GM21737 (cell line): ENCODE measurements around the gene MAP2K6.
A peak's percentile ranks its signal among the peaks of the same experiment; 100 is the strongest.

Experiments
- ATAC-seq: cut with Tn5 transposase; IDR thresholded peaks from one replicate; pipeline ENCODE4 v1.9.1; 2021; ENCODE audit warnings: mild to moderate bottlenecking, moderate library complexity; ENCODE audit not compliant: unreplicated experiment

The MAP2K6 gene

DNA sequence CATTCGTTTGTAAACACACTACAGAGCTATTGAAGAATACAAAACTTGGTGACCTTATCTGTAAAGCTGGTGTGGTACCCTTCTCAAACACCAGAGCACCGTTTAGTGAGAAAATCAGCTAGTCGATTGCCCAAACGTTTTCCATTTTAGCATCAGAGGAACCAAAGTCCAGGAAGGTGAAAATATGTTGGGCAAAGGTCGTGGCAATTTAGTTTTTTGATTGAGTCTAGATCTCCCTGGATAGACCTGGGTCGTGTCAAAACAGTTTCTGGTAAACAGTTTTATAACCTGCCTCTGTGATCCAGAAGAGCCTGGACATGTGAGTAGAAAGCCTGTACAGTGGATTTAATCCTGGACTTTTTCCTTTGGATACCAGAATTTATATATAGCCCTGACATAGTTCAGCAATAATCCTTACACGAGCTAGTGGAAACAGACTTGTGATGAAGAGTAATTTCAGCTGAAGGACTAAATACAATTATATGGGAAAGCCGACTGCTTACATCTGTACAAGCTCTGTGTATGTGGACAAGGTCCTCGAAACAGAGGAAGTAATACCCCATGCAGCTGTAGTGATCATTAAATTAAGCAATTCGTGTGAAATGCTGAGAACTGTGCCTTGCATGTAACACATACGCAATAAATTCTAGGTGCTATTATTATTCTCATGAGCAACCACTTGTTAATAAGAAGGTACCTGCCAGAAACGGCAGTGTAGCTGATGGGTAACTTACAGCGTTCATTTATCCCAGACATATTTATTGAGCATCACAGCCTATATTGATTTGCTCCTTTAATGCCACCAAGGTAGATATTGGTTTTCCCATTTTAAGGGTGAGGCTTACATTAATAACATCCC, 72.5 kb downstream of the MAP2K6 start:
- no peak for ATAC-seq

DNA sequence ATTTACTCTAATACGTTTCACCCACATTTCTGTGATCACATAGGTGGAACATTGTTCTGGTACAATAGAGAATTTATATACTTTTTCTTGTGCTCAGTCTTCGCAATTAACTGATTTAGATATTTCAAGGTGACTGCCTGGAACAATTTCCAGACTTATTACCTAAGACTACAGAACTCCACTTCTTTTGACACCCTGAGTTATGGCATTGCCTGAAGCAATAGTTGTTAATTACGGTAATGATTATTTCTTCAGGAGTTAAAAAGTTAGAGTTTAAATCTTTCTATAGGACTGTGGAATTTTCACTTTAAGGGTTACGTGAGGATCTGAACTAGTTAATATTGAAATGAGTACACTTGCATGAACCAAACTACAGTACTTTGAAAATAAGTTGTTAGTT, 74.8 kb downstream of the MAP2K6 start:
- ATAC-seq, result no peak

DNA sequence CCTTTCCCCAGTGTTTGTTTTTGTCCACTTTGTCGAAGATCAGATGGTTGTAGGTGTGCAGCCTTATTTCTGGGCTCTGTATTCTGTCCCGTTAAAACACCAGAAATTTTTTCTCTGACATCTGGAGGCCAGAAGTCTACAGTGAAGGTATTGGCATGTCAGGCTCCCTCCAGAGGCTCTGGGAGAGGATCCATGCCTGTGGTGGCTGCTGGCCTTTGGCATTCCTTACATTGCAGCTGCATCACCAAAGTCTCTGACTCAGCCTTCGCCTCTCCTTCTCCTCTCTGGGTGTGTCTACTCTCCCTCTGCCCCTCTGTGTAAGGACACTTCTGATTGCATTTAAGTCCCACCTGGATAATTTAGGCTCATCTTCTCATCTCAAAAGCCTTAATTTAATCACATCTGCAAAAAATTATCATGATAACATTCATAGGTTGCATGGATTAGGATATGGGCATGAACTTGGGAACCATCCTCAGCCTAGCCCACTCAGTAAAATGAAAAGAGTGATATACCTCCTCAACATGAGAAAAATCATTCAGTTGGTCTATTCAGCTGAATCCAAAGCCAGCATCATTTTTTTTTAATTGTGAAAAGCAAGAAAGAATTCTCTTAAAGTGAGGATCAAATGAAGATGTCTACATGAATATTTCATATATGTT, 78.0 kb downstream of the MAP2K6 start:
- no peak for ATAC-seq

DNA sequence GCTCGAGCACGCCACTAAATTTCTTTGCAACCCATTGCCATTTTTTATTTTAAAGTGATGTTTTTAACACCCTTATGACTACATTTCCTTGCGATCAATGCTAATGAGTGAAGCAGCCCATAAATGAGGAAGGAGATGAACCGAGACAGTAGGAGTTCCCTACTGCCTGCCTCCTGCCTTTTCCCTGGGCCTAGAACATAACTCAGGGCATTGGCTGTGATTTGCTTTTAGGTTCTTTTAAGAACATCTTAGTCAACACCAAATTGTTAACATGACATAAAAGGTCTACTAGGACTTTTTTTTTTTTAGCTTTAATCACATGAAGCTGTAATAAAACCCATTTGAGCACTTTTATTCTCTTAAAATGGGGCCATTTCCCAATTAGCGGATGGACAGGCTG, 81.3 kb downstream of the MAP2K6 start:
- ATAC-seq, result no peak

DNA sequence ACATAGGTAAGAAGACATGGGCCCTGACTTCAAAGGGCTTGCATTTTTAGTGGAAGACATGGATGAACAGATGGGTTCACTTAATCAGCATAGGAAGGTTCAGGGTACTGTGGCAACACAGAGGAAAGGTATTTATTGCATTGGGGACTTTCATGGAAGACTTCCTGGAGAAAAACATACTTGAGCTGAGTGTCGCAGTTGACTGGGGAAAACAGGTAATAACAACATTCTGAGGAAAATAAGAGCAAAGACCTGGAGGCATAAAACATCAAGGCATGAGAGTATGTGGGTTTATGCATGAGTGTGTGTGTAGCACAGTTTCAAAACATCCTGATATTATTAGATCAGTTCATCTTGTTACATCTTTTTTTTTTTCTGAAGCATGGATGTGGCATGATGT, 82.7 kb downstream of the MAP2K6 start:
- no peak for ATAC-seq

DNA sequence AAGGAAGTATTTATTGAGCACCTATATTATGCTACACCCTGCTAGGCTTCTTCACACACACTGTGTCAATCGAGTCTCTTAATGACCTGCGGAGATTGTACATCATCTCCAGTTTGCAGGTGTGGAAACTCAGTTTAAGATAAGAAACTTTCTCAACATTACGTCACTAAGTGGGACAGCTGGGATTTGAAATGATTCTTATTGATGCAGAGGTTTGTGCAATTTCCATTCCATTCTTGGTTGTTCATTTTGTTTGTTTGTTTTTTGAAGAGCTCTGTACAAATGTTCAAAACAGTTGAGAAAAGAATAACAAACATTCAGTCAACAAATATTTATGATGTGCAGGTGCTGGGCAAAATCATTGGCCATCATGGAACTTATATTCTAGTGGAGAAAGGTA, 84.8 kb downstream of the MAP2K6 start:
- no peak for ATAC-seq

DNA sequence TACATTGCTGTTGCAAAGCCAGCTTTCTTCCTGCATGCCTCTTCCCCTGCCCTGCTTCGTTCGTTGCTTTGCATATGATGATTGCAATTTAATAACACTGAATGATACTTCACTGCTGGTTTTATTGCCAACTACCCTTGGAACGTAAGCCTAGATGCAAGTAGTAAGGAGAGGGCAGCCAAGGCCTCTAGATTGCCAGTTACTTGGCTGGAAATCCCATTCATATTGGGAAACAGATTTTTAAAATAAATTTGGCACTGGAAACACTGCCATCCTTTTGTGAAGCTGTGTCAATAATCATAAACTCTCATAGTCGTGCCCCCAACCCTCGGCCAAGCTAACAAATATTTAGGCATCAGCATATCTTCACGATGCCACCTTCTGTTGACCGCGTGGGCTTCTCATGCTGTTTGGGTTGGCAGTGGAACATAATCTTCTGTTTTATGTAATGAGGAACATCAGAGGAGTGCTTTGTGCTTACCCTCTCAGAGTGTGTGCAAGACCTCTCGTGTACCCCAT, 86.5 kb downstream of the MAP2K6 start:
- ATAC-seq, result no peak

DNA sequence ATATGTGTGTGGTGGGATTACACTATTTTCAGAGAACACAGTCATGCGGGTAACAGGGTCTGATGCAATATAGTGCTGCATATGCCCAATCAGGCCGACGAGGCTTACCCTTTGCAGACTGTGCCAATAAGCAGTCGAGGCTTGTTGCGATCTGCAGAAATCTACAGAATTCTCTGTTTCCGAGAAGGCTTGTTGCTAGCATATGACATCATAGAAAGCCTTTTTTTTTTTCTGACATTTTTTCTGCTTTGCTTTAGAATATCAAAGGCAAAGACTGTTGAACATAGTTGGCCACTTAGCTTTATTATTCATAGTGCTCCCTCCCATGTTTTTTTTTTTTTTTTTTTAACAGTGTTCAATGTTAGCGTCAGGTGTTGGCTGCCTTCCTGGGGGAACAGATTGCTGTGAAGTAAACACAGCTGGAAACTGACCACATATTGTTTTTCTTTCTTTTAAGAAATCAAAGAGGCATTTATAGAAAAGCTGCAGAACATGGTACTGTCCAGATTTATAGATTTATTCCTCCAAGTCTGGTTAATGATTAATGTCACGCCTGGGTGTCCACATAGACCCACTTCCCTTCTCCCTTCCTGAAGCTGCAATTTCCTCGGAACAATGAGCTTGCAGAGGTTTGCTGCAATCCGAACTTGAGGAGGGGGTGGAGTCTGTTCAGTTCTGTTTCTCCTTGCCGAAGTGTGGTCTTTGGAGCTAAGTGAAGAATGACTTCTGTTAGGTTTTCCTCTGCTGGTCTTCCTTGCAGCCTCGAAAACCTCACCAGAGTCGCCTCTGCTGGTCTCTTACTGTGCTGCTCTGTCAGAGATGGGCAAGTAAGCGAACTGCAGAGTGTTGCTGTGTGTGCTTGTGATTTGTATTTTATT, 87.3 kb downstream of the MAP2K6 start:
- ATAC-seq, result no peak

DNA sequence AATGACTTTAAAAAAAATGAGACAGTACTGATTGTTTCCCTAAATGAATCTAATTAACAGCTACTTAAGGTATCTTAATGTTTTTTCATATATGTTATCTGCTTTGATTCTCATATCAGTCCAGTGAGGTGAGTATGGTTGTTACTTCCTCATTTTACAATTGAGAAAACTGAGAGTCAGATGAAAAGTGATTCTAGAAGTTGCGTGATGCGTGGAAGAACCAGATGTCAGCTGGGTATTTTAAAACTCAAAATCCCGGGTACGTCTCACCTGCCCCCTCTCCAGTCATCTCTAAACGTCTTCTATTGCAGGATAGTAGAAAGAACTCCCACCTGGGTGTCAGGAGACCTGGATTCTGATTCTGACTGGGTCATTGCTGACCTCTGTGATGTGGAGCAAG, 89.2 kb downstream of the MAP2K6 start:
- peak; percentile 87 for ATAC-seq

DNA sequence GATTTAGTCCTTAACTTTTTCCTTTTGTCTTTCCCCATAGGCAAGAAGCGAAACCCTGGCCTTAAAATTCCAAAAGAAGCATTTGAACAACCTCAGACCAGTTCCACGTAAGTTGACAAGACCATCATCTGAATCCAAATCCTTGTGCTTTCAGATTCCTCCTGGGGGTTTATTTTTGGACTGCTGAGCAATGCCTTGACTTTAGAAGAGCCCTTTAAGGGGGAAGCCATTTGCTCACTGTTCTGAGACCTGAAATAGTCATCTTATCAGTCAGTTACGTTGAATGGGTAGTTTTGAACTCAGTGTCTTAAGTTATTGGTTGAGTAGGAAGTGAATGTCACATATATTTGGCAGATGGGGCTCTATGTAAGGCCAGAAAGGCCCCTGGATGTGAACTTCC, 91.2 kb downstream of the MAP2K6 start:
- no peak for ATAC-seq

DNA sequence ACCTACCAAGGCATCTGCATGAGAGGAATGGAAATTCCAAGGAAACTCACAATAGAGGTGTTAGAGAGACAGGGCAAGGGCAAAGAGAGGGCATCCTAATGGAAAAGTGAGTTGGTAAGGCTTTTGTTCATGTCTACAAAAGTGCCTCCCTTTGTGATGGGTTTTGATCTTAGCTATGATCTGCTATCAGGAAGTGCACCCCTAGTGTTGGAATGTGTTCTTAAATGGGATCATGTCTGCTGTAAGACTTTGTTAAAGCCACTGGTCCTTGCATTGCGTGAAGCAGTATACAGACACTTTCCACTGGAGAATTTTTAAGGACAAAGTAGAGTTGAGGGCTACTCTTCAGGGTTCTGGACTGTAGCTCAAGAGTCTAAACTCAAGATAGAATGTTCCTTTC, 92.0 kb downstream of the MAP2K6 start:
- no peak for ATAC-seq

DNA sequence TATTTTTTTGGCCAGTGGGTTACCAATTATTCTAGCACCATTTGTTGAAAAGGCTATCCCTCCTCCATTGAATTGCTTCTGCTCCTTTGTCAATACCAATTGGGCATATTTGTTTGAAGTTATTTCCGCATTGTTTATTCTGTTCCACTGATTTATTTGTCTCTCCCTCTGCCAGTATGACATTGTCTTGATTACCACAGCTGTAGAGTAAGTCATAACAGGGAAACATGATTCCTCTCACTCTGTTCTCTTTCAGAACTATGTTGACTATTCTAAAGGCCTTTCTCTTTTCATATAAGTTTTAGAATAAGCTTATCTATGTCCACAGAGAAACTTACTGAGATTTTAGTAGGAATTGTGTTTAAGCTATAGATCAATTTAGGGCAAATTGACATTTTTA, 94.3 kb downstream of the MAP2K6 start:
- no peak for ATAC-seq

DNA sequence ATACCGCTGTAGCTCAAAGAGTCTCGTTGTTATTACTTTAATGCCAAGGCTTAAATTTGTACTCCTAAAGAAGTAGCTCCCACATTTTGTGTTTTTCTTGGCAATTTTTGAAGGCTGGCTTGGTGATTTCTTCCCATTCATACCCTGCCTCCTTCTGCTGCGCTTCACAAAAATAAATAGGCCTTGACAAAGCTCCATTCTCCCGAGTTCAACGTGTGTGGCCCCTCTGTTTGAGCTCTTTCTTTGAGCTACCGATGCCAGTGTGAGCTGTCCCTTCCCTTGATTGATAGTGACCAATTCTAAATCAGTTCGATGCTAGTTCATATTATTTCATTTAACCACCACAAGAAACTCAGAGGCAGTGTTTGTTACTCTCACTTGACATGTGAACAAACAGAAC, 96.8 kb downstream of the MAP2K6 start:
- ATAC-seq, result no peak

DNA sequence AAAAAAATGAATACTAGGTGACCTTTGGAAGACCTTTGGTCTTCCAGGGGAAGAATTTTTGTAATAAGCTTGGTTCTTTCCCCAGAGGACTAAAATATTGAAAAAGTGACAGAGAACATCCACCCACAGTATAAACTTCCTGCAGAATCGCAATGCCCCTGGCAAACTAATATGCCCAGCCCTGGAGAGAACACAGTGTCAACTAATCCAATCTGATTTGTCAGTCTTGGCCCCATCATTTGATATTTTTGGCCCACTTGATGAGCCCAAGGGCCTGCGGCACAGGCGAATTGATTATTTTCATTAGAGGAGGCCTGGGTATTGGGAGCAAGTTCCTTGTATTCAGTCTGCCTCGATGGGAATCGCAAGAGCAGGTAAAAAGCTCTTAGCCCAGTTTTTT, 98.4 kb downstream of the MAP2K6 start:
- ATAC-seq, result no peak

DNA sequence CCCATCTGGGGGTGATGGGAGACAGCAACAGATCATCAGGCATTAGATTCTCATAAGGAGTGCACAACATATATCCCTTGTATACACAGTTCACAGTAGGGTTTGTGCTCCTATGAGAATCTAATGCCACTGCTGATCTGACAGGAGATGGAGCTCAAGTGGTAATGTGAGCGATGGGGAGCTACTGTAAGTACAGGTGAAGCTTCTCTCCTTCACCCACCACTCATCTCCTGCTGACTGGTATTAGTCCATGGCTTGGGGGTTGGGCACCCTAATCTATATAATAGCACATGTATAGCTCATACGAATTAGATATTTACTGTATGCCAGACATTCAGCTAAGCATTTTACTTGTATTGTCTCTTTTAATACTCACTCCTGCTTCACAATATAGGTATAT, 101.7 kb downstream of the MAP2K6 start:
- no peak for ATAC-seq

DNA sequence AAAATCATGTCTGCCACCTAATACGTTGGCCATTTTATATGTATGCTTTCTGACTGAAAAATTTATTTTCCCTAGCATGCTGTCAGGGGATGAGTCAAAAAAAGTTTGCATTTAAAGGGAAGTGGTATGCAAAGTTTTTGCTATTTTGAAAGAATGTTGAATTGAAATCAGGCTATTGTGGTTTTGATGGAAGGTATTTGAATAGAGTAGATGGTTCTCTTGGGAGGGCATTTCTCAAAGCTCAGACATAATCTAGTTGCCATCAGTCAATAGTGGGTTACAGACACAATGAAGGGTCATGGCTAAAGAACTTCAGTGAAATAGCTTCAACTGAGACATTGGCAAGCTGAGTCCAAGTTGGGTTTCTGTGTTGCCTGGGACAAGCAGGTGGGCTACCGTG, 102.4 kb downstream of the MAP2K6 start:
- peak; percentile 94 for ATAC-seq

DNA sequence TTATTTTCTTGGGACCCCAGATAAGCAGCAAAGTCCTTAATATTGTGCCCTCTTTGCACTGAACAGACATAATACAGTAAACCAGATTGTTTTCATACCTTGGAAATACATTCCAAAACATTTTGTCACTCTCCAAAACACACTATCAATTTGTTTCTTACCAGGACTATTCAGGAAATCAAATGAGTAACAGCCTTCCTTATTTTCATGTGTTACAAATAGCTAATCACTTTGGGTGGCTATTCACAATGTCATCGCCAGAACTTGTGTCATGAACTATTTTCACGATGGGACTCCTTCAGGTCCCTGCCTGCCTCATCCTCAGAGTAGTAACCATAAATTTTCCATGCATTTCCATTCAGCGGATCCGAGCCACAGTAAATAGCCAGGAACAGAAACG, 104.5 kb downstream of the MAP2K6 start:
- no peak for ATAC-seq

DNA sequence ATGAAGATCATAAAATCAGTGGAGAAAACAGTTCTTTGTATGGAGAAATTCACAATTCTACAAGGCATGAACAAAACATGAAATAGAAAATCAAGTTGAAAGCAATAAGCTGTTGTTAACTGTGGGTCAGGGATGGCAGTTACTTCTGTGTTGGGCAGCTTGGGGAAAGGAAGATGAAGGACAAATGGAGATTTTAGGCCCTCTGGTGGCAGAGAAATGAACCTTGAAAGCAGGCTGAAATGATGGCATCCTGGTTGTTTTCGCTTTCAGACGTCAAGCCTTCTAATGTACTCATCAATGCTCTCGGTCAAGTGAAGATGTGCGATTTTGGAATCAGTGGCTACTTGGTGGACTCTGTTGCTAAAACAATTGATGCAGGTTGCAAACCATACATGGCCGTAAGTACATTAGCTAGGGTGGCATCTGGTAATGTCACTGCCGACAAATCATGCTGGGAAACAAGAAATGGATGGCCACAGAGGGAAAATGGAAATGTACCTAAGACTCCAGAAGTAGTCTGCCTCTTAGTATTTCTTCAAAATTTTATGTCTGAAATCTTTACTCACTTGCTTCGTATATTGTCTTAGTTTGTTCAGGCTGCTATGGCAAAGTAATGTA, 108.9 kb downstream of the MAP2K6 start:
- no peak for ATAC-seq

DNA sequence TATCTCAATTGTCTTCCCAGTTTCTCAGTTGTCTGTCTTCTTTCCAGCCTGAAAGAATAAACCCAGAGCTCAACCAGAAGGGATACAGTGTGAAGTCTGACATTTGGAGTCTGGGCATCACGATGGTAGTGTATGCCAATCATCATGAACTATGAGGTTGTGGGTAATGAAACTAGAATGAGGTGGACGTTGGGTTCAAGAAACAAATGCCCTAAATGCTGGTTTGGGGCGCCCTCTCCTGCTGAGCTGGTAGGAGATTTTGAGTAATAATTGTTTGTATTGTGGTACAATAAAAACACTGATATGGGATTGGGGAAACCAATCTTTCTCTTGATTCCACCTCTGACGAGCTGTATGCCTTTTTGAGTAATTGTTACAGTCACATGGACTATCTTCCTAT, 110.4 kb downstream of the MAP2K6 start:
- no peak for ATAC-seq

DNA sequence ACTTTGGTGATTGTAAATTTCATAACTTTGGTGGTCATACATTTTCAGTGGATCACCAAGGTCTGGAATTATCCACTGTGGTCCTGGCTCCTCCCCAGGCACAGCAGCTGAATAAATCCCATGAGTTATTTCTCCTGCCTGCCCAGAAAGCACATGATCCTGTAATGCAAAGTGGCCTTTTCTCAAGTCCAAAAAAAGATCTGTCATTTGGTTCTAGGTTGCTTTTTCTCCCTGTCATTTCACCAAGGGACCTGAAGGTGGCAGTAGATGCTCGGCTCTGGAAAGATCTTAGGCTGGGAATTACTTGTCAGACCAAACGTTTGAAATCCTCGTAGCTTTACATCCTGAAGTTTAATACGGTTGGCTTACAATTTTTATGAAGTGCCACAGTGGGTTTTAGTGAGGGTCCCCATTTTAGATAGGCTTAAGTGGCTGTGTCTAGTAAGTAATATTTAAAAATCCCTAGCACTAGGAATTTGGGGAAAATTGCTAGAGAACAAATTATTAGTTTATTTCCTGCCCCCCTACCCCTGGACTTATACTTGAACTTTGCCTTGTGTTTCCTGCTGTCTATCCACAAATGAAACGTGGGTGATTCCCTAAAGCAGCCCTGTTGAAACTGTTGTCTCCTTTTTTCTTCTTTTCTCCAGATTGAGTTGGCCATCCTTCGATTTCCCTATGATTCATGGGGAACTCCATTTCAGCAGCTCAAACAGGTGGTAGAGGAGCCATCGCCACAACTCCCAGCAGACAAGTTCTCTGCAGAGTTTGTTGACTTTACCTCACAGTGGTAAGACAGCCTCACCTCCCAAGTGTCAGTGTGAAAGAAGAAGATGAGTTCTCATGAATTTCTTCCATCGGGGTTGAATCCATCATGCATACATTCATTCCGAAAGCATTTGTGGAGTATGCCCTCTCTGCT, 111.7 kb downstream of the MAP2K6 start:
- no peak for ATAC-seq
